Esophagus muscularis mucosa (tissue), 4 donors: ENCODE measurements around the gene ELOVL6.

Source experiments
- EP300 ChIP-seq: sonication (generic); formaldehyde crosslinking; IDR thresholded peaks from one replicate; pipeline ENCODE4 v1.6.1; 2017; ENCODE audit warnings: antibody characterized with exemption
- POLR2A ChIP-seq: fragments of 450-650 bp; IDR thresholded peaks from one replicate; pipeline ENCODE4 v1.6.1; 2017; ENCODE audit warnings: antibody characterized with exemption, moderate library complexity, mild to moderate bottlenecking, low read depth
- POLR2AphosphoS5 ChIP-seq, 2 donors: sonication (generic); formaldehyde crosslinking; IDR thresholded peaks; one replicate each; pipeline ENCODE4 v1.6.1; 2017; ENCODE audit warnings: antibody characterized with exemption in 2 of 2
- TF ChIP-seq, protein P1 (sequence below), 3 experiments: fragments of 200-600 bp in 2 of 3; fragments of 450-650 bp in 1 of 3; sonication (generic) in 2 of 3; IDR thresholded peaks; one replicate each; pipeline ENCODE4 v1.5.1; 2017 to 2019; ENCODE audit warnings: antibody characterized with exemption in 3 of 3, mild to moderate bottlenecking in 2 of 3, moderate library complexity in 1 of 3

DNA sequence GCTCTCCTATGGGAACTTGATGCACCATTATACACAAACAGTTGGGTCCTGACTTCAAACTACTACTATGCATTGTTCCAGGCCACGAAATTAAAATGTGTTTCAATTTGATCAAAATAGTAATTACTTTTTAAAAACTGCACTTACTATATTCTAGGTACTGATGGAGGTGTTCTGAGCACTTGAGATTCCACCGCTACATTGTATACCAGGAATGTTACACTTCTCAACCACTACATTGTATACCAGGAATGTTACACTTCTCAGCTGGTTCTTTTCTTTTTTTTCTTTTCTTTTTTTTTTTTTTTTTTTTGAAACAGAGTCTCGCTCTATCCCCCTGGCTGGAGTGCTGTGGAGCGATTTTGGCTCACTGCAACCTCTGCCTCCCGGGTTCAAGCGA lies 77.9 kb downstream of the ELOVL6 start:
- no peak for TF ChIP-seq EP300
- TF ChIP-seq, protein P1, sequence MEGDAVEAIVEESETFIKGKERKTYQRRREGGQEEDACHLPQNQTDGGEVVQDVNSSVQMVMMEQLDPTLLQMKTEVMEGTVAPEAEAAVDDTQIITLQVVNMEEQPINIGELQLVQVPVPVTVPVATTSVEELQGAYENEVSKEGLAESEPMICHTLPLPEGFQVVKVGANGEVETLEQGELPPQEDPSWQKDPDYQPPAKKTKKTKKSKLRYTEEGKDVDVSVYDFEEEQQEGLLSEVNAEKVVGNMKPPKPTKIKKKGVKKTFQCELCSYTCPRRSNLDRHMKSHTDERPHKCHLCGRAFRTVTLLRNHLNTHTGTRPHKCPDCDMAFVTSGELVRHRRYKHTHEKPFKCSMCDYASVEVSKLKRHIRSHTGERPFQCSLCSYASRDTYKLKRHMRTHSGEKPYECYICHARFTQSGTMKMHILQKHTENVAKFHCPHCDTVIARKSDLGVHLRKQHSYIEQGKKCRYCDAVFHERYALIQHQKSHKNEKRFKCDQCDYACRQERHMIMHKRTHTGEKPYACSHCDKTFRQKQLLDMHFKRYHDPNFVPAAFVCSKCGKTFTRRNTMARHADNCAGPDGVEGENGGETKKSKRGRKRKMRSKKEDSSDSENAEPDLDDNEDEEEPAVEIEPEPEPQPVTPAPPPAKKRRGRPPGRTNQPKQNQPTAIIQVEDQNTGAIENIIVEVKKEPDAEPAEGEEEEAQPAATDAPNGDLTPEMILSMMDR (IDR thresholded peaks at IDR 0.05) = no peak
- TF ChIP-seq POLR2A = no peak
- no peak for TF ChIP-seq POLR2AphosphoS5 (IDR thresholded peaks at IDR 0.05)
